ENCODE measurements around the gene AADACL2. TPM values are rescaled to one million over a fixed set of nuclear protein-coding genes. Genes with fewer than 3 reads are reported as not detected.
"Not testable (repeated sequence)": the region's sequence is repeated elsewhere in the genome, so short reads cannot be mapped to it uniquely, and the experiment has no call there.

The AADACL2 gene
- polyA plus RNA-seq, 10 donors: 3.2 to 3.8 TPM; not detected in 8

- not testable (repeated sequence) for DNase-seq
Measured at GRCh38 chr3:151764699-151765098, 31.0 kb downstream of the AADACL2 start.

DNA sequence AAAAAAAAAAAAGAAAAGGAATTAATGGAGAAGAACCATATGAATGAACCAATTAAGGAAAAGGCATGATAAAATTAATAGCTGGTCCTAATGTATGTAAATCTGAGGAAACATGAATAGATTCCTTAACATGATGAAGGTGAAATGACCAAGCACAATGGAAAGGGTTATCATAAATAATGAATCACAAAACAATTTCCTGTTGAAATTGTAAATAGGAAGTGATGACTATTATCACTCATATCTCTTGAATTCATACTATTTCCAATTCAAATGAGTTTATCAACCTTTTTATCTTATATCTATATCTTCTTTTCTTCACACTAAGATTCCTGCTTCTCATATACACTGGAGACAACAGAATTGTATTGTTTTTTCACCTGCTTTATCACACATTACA is 32.0 kb downstream of the AADACL2 start:
- no peak for DNase-seq

GRCh38 chr3:151766454-151766853 is 32.7 kb downstream of the AADACL2 start:
- DNase-seq: no peak

DNA sequence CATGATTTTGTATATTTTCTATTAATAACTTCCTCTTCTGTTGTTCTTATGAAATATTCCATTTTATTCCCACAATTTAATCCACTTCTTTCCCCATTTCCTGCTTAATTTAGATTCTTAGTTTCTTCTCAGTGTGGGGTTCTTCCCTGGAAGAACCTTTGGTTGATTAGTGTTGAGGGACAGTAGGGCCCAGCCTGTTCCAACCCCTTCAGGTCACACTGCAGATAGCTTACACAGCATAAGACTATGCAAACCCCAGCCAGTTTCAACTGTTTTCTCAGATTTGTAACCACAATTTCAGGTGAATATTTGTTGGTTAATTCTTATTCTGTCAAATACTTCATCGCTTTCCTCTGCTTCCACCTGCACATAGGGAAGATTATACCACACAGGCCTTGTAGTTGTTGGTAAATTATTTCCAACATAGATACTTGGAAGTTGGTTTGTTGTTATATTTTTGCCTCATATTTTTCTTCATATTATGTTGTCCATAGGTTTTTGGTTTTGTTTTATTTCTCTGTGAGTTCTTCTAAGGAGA is 34.7 kb downstream of the AADACL2 start:
- no peak for DNase-seq

GRCh38 chr3:151769175-151769574 is 35.4 kb downstream of the AADACL2 start:
- no peak for DNase-seq

- peak in 2 of 3 donors; percentile 62 to 82 for DNase-seq
Measured at GRCh38 chr3:151770956-151771355, 37.2 kb downstream of the AADACL2 start.

DNA sequence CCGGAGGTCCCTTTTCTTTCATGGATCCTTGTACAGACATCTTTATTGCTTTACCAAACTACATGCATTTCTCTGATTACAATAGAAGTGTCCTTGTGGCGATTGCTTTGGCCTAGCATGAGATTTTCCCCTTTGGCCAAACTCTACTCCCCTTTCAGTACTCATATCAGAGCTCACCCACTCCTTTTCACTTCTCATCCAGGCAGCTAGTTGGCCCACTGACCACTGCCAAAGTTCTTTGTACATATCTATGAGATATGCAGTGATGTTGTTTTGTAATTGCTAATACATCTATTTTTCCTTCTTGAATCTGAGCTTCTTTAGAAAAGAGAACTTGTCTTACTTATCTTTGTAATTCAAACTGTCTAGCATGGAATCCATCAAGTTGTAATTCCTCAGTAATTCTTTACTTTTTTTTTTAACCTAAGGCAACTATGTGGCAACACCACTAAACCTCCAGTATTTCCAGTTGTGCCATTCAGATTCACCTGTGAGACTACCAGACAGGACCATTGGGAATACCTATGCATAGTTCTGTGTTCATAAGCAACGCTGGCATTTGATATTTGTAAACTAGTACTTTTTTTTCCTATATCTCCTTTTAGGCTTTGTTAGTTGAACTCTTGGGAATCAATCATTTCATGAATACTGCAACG is 39.2 kb downstream of the AADACL2 start:
- DNase-seq: no peak

GRCh38 chr3:151774235-151774634 is 40.5 kb downstream of the AADACL2 start:
- no peak for DNase-seq

DNA sequence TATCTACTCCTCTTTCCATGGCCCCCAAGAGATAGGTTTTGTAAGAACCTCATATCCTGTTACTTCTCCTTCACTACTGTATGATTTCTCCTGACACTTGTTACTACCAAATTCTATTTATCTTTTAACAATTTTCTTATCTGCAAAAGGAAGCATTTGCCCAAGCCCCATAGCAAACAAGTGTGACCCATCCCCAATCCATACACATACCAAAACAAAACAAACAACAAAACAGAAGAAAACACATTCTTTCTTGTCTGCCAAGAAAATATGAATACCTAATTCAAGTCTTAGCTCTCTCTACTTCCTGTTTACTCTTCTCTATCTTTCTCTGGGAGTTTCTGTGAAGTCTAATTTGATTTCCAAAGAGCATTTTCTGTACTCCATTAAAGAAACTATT is 41.2 kb downstream of the AADACL2 start:
- DNase-seq: no peak

DNA sequence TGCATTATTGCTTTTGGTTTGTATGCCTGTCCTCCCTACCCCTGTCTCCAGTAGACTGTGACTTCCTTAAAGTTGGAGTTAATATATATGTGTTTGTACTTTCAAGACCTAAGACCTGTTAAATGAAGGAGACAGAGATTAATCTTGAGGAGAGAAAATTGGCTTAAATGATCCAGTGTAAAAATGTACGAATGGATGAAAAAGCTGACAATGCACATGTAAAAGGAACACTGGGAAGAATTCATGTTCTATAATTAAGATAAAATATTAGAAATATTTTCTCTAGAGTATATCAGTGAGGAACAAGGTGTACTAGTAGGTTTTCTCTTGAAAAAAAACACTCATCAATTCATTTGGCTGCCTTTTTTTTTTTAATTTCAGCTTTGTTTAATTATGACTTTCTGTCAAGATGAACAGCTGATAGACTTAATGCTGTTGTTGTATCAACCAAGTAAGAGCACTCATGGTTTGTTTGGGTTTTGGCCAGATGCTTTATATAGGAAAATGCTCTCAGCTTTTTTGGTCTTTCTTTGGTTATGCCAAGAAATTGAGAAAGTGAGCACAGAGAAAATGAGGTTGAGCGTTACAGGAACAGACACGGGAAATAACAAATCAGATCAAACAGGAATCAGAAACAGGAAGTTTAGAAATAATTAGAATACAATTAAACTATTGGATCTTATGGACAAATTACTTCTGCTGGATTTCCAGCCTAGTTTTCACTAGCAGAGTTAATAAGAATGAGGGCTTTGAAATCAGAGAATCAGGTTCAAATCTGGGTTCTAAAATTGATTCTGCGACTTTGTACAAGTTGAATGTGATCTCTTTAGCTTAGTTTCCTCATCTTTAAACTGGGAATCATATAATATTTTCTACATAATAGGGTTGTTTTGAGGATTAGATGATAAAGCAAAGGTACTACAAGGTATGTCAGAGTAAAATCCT is 41.9 kb downstream of the AADACL2 start:
- DNase-seq: no peak

DNA sequence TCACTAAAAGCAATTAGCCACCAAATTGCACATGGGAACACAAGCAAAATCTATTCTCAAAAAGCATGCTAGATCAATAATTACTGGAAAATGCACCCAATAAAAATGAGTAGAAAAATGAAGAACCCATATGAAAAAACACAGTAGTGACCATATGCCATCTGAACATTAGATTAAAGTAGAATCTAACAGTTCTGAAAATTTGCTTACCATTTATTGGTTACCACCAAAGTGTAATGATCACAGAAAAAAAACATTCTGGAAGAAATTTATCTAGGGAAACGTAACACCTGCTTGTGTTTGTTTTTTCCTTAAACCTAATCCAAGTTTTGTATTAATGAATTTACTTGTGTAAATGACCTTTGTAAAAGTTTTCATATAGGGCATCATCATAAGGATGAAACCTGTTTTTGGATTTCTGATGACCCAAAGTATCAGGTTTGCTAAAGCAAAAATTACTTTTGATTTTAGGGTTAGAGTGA is 42.6 kb downstream of the AADACL2 start:
- DNase-seq: no peak

GRCh38 chr3:151777880-151778279 is 44.2 kb downstream of the AADACL2 start:
- no peak for DNase-seq

- DNase-seq: no peak
Measured at GRCh38 chr3:151787626-151788025, 53.9 kb downstream of the AADACL2 start.

GRCh38 chr3:151788401-151788800 is 54.7 kb downstream of the AADACL2 start:
- no peak for DNase-seq

GRCh38 chr3:151789853-151790463 is 56.2 kb downstream of the AADACL2 start:
- DNase-seq: no peak

GRCh38 chr3:151790763-151791162 is 57.0 kb downstream of the AADACL2 start:
- not testable (repeated sequence) for DNase-seq

DNA sequence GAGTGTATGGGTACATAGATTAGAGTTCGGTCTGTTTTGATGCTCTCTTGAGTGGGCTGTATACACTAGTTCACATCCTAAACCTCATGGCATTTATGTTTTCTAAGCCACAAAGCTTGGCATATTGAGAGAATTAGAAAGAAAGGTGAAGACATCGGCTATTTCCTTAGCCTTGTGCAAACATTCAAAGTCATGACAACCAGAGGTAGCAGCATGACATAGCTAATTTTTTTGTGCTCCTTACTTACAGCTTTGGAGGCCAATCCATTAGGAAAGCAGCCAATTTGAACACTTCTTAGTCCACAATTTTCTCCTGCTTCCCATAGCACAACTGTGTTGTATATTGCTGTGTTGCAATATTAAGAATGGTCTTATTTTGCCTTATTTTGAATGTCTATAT is 58.7 kb downstream of the AADACL2 start:
- no peak for DNase-seq

DNA sequence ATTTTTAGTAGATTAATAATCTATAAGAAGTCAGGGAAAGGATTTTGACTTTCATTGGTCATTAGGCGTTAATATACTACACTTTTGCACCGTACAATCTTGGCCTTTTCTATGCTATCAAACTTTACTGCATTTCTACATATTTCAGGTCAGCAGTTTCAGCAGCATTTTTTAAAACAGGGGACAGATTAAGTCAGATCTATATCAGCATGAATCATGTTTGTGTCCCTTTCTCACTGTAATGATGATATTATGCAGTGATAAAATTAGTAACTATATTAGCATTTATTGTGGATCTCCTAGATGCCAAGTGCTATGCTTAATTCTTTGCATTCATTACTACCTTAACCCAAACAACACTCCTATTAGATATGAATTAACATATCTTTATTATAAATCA is 59.9 kb downstream of the AADACL2 start:
- DNase-seq: no peak

GRCh38 chr3:151794080-151794479 is 60.4 kb downstream of the AADACL2 start:
- no peak for DNase-seq

DNA sequence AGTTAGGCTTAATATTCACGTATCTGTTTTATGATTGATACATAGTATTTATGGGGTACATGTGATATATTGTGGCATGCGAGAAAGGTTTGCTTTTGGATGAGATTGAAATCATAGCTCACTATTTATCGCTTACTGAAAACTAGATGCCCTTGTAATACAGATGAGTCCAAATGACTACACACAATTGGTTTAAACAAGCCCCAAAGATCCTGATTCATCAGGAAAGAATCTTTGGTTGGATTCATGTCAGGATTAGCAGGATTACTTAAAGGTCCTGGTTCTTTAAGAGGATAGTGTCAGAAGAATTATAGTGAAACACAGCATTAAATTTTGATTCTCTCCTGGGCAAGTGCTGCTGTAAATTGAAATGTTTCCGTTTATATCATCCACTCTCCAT is 61.5 kb downstream of the AADACL2 start:
- peak in 1 of 3 donors; percentile 68 for DNase-seq

GRCh38 chr3:151796105-151796680 is 62.5 kb downstream of the AADACL2 start:
- DNase-seq: no peak

DNA sequence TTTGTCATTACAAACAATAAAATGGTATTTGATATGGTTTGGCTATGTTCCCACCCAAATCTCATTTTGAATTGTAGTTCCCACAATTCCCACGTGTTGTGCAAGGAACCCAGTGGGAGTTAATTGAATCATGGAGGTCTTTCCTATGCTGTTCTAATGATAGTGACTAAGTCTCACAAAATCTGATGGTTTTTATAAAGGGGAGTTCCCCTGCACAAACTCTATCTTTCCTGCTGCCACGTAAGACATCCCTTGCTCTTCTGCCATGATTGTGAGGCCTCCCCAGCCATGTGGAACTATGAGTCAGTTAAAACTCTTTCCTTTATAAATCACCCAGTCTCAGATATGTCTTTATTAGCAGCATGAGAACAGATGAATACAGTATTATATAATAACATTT is 64.7 kb downstream of the AADACL2 start:
- peak in 1 of 3 donors; percentile 16 for DNase-seq
